ENCODE data around the gene CYP2J2.
"Not testable (repeated sequence)": the region's sequence is repeated elsewhere in the genome, so short reads cannot be mapped to it uniquely, and the experiment has no call there.

CYP2J2 gene

DNA sequence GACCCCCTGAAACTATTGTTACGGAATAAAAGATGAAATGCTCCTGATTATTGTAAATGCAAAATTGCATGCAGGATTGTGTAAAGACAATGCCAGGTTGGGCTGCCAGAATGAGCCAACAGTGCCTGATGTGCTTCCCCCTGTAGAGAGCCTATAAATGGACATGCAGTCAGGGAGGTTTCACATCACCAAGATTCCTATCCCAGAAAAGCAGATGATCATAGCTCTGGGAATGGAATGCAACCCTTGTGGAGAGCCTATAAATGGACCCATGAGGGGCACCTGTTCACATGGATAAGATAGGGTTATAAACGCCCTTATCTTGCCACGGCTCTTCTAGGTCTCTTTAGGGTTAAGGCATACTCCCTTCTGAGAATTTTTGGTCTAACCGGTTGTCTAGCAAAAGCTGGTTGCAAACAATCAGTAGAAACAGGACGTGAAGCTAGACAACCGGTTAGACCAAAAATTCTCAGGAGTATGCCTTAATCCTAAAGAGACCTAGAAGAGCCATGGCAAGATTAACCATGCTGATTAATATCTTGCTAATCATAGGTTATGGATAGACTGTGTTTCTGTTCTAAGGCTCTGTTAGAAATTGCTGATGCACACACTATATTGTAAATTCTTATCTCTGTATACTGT lies 5.2 kb downstream of the CYP2J2 start:
- not testable (repeated sequence) for H3K27me3 ChIP-seq (ENCODE audit: control insufficient read depth in 1 of 2, insufficient read depth in 2 of 2, low read length in 2 of 2); H3K9me3 ChIP-seq (ENCODE audit: control insufficient read depth in 1 of 2, low read length in 2 of 2); H3K9ac ChIP-seq (ENCODE audit: low read depth in 1 of 2, low read length in 2 of 2); H3K27ac ChIP-seq (ENCODE audit: low read depth, low read length); H3K36me3 ChIP-seq (ENCODE audit: control insufficient read depth in 1 of 2, insufficient read depth in 2 of 2, low read length in 2 of 2); H3K4me3 ChIP-seq (ENCODE audit: low read depth in 1 of 2, low read length in 2 of 2)
- peaks cover 5 to 16% of the 10 kb centered on the region in 2 donors for H3K4me1 ChIP-seq (ENCODE audit: control insufficient read depth in 1 of 2, insufficient read depth in 2 of 2, low read length in 2 of 2)

DNA sequence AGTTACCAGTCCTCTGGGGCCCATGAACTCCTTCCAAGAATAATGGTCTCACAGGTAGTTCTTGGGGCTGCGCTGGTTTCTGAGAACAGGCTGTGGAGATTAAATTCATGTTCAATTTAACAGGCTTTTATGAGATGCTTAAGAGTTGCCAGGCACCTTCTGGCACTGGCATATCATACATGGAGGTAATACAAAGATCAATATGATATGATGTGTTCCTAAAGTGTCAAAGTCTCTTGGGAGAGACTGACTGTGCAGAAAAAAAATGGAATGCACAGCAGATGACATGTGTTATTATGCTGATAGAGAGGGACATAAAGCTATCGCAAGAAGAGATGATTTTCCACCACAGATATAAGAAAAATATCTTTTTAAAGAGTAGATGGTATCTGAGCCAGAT lies 6.8 kb downstream of the CYP2J2 start:
- peaks cover 5 to 16% of the 10 kb centered on the region in 2 donors for H3K4me1 ChIP-seq (ENCODE audit: control insufficient read depth in 1 of 2, insufficient read depth in 2 of 2, low read length in 2 of 2)
- no peak overlapping the region for H3K27ac ChIP-seq (ENCODE audit: low read depth, low read length)
- no peaks in the 10 kb centered on the region for H3K9me3 ChIP-seq (ENCODE audit: control insufficient read depth in 1 of 2, low read length in 2 of 2)
- no peaks in the 10 kb centered on the region for H3K27me3 ChIP-seq (ENCODE audit: control insufficient read depth in 1 of 2, insufficient read depth in 2 of 2, low read length in 2 of 2)
- H3K4me3 ChIP-seq (ENCODE audit: low read depth in 1 of 2, low read length in 2 of 2): no peak overlapping the region
- no peaks in the 10 kb centered on the region for H3K36me3 ChIP-seq (ENCODE audit: control insufficient read depth in 1 of 2, insufficient read depth in 2 of 2, low read length in 2 of 2)
- no peak overlapping the region for H3K9ac ChIP-seq (ENCODE audit: low read depth in 1 of 2, low read length in 2 of 2)

DNA sequence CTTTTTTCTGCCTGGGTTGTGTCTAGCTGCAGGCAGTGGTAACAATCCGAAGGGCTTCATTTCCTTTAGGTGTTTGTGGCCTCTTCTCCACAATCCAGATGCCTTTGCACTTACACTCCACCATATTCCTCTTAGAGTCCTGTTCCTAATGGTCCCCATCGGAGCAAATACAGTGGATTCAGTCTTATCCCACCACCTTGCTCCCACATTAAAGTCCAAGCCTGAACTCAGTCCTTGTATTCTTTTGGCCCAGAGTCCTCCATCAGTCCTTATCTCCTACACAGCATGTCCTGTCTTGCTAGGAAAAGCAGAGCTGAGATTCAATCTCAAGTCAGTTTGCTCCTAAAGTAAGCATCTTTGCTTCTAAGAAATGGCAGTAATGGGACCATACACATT lies 8.8 kb downstream of the CYP2J2 start:
- Histone ChIP-seq H3K4me1 (ENCODE audit: control insufficient read depth in 1 of 2, insufficient read depth in 2 of 2, low read length in 2 of 2) (peaks cover 5 to 16% of the 10 kb centered on the region in 2 donors), H3K9me3 (ENCODE audit: control insufficient read depth in 1 of 2, low read length in 2 of 2) (no peaks in the 10 kb centered on the region), H3K4me3 (ENCODE audit: low read depth in 1 of 2, low read length in 2 of 2) (no peak overlapping the region), H3K9ac (ENCODE audit: low read depth in 1 of 2, low read length in 2 of 2) (no peak overlapping the region), H3K27ac (ENCODE audit: low read depth, low read length) (no peak overlapping the region), H3K36me3 (ENCODE audit: control insufficient read depth in 1 of 2, insufficient read depth in 2 of 2, low read length in 2 of 2) (no peaks in the 10 kb centered on the region), H3K27me3 (ENCODE audit: control insufficient read depth in 1 of 2, insufficient read depth in 2 of 2, low read length in 2 of 2) (no peaks in the 10 kb centered on the region)

DNA sequence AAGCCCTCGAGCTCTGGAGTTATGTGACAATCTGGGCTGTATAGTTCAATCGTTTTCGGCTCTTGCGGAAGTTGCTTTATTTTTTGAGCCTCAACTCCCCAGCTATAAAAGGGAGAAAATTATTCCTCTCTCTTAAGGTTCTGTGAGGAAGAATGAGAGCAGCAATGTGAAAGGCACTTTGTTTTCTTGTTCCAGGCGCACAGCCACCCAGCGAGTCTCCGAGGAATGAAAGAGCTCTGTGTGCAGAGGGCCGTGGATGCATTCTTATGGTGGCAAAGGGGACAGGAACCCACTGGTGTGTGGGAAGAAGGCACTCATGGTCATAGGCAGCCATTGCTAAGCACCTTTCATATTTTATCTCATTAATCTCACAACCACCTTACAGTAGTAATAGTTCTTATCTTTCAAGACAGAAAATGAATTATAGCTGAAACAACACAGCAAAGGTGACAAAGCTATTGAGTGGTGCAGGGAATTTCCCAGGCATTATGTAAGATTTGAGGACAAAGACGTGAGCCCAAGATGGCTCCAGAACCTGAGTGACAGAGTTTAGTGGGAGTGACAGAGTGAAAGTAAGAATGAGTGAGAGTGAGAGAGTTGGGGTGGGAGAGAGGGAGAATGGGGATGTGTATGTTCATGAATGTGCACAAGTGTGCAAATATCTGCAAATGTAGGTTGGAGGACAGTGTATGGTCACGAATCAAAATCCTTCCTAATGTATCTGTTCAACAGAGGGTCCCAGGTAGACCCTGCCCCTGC lies 9.4 kb downstream of the CYP2J2 start:
- no peak overlapping the region for H3K4me3 ChIP-seq (ENCODE audit: low read depth in 1 of 2, low read length in 2 of 2)
- H3K27me3 ChIP-seq (ENCODE audit: control insufficient read depth in 1 of 2, insufficient read depth in 2 of 2, low read length in 2 of 2): no peaks in the 10 kb centered on the region
- no peak overlapping the region for H3K9ac ChIP-seq (ENCODE audit: low read depth in 1 of 2, low read length in 2 of 2)
- H3K36me3 ChIP-seq (ENCODE audit: control insufficient read depth in 1 of 2, insufficient read depth in 2 of 2, low read length in 2 of 2): no peaks in the 10 kb centered on the region
- H3K27ac ChIP-seq (ENCODE audit: low read depth, low read length): no peak overlapping the region
- no peaks in the 10 kb centered on the region for H3K9me3 ChIP-seq (ENCODE audit: control insufficient read depth in 1 of 2, low read length in 2 of 2)
- peaks cover 5 to 16% of the 10 kb centered on the region in 2 donors for H3K4me1 ChIP-seq (ENCODE audit: control insufficient read depth in 1 of 2, insufficient read depth in 2 of 2, low read length in 2 of 2)

DNA sequence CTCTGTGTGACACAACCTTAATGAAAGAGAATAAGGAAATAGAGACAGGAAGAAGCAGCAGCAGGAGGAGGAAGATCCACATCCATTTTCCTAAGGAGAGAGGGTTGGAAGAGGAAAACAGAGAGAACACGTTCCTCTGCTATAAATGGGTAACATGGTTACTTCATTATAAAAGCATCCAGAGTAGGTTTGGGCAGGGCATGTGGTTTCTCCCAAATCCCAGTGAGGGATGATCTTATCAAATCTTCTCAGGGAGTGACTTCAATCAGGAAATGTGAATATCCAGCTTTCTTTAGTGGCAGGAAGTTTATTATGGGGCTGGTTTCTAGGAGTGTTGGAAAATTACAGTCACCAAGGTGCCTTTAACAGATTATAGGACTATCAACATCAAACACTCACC lies 11.1 kb downstream of the CYP2J2 start:
- Histone ChIP-seq H3K4me3 (ENCODE audit: low read depth in 1 of 2, low read length in 2 of 2) (no peak overlapping the region), H3K27ac (ENCODE audit: low read depth, low read length) (no peak overlapping the region)

DNA sequence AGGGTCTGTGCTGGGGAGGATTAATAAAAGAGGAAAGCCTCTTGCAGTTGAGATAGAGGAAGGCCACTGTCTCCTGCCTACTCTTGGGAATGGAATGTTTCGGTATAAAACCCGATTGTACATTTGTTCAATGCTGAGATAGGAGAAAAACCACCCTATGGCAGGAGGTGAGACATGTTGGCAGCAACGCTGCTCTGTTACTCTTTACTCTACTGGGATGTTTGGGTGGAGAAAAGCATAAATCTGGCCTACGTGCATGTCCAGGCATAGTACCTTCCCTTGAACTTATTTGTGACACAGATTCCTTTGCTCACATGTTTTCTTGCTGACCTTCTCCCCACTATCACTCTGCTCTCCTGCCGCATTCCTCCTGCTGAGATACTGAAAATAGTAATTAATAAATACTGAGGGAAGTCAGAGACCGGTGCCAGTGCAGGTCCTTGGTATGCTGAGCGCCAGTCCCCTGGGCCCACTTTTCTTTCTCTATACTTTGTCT lies 11.7 kb downstream of the CYP2J2 start:
- peaks cover 0 to 12% of the 10 kb centered on the region in 2 donors for H3K4me1 ChIP-seq (ENCODE audit: control insufficient read depth in 1 of 2, insufficient read depth in 2 of 2, low read length in 2 of 2)
- H3K4me3 ChIP-seq (ENCODE audit: low read depth in 1 of 2, low read length in 2 of 2); H3K27me3 ChIP-seq (ENCODE audit: control insufficient read depth in 1 of 2, insufficient read depth in 2 of 2, low read length in 2 of 2): not testable (repeated sequence)

More for the DNA sequence above, 11.1 kb downstream of the CYP2J2 start:
- no peaks in the 10 kb centered on the region for H3K9me3 ChIP-seq (ENCODE audit: control insufficient read depth in 1 of 2, low read length in 2 of 2)
- H3K27me3 ChIP-seq (ENCODE audit: control insufficient read depth in 1 of 2, insufficient read depth in 2 of 2, low read length in 2 of 2): no peaks in the 10 kb centered on the region
- H3K4me1 ChIP-seq (ENCODE audit: control insufficient read depth in 1 of 2, insufficient read depth in 2 of 2, low read length in 2 of 2): peaks cover 5 to 16% of the 10 kb centered on the region in 2 donors
- no peak overlapping the region for H3K9ac ChIP-seq (ENCODE audit: low read depth in 1 of 2, low read length in 2 of 2)
- peaks cover 0 to 9% of the 10 kb centered on the region in 2 donors for H3K36me3 ChIP-seq (ENCODE audit: control insufficient read depth in 1 of 2, insufficient read depth in 2 of 2, low read length in 2 of 2)

DNA sequence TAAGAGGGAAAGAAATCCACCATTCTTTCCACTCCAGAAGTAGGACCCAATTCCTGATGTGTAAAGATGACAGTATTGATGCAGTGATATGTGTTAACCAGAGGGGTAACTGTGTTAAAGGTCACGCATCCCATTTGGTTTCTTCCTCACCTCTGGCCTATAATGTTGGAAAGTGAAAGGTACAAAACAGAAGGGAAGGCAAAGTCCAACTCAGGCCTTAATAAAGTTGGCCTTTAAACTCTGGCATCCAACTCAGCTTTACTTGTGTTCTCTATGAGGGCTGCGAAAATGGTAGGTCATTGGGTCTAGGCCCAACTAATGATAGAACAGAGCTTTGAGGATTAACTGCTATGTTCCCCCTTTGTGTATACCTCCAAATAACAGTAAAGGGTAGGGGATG lies 17.9 kb downstream of the CYP2J2 start:
- Histone ChIP-seq H3K4me3 (ENCODE audit: low read depth in 1 of 2, low read length in 2 of 2) (no peak overlapping the region), H3K27ac (ENCODE audit: low read depth, low read length) (no peak overlapping the region), H3K9me3 (ENCODE audit: control insufficient read depth in 1 of 2, low read length in 2 of 2) (no peaks in the 10 kb centered on the region), H3K9ac (ENCODE audit: low read depth in 1 of 2, low read length in 2 of 2) (no peak overlapping the region), H3K27me3 (ENCODE audit: control insufficient read depth in 1 of 2, insufficient read depth in 2 of 2, low read length in 2 of 2) (no peaks in the 10 kb centered on the region), H3K36me3 (ENCODE audit: control insufficient read depth in 1 of 2, insufficient read depth in 2 of 2, low read length in 2 of 2) (peaks cover 0 to 9% of the 10 kb centered on the region in 2 donors), H3K4me1 (ENCODE audit: control insufficient read depth in 1 of 2, insufficient read depth in 2 of 2, low read length in 2 of 2) (peaks cover 10 to 26% of the 10 kb centered on the region in 2 donors)

More for the DNA sequence above, 11.7 kb downstream of the CYP2J2 start:
- H3K9ac ChIP-seq (ENCODE audit: low read depth in 1 of 2, low read length in 2 of 2); H3K36me3 ChIP-seq (ENCODE audit: control insufficient read depth in 1 of 2, insufficient read depth in 2 of 2, low read length in 2 of 2); H3K27ac ChIP-seq (ENCODE audit: low read depth, low read length); H3K9me3 ChIP-seq (ENCODE audit: control insufficient read depth in 1 of 2, low read length in 2 of 2): not testable (repeated sequence)

DNA sequence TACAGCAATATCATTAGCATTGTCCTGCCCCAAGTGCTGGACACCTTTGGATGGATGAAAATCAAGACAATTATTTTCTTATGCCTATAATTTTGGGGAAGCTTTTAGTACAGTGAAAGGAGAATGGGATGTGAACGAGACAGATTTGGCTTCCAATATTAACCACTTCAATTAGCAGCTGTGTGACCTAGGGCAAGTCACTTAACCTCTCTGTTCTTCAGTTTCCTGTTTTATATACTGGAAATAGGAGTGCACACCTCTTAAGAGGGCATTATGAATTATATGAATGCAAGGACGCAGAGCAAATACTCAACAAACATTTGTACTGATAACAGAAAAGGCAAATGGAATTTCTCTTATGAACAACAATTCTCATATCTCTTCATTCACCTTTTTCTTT lies 18.5 kb downstream of the CYP2J2 start:
- Histone ChIP-seq H3K27me3 (ENCODE audit: control insufficient read depth in 1 of 2, insufficient read depth in 2 of 2, low read length in 2 of 2) (no peaks in the 10 kb centered on the region), H3K9me3 (ENCODE audit: control insufficient read depth in 1 of 2, low read length in 2 of 2) (no peaks in the 10 kb centered on the region), H3K9ac (ENCODE audit: low read depth in 1 of 2, low read length in 2 of 2) (no peak overlapping the region), H3K36me3 (ENCODE audit: control insufficient read depth in 1 of 2, insufficient read depth in 2 of 2, low read length in 2 of 2) (peaks cover 0 to 9% of the 10 kb centered on the region in 2 donors), H3K4me3 (ENCODE audit: low read depth in 1 of 2, low read length in 2 of 2) (no peak overlapping the region), H3K27ac (ENCODE audit: low read depth, low read length) (no peak overlapping the region), H3K4me1 (ENCODE audit: control insufficient read depth in 1 of 2, insufficient read depth in 2 of 2, low read length in 2 of 2) (peaks cover 10 to 26% of the 10 kb centered on the region in 2 donors)

DNA sequence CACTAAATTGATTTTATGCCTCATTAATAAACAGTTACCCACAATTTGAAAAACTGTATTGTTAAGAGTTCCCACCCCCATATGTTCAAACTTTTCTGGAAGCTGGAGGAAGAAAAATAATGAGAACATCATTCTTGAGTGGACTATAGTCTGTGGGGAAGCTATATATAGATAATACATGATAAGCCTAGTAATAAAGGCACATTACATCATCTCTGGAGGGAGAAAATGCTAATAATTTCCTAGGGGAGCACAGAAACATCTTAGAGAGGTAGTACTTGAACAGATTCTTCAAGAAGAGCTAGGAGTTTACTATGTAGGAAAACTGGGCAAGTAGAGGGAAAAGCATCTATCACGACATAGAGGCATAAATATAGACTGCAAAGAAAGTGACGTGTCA lies 19.6 kb downstream of the CYP2J2 start:
- H3K9ac ChIP-seq (ENCODE audit: low read depth in 1 of 2, low read length in 2 of 2): no peak overlapping the region
- H3K9me3 ChIP-seq (ENCODE audit: control insufficient read depth in 1 of 2, low read length in 2 of 2): no peaks in the 10 kb centered on the region
- no peak overlapping the region for H3K4me3 ChIP-seq (ENCODE audit: low read depth in 1 of 2, low read length in 2 of 2)
- no peaks in the 10 kb centered on the region for H3K27me3 ChIP-seq (ENCODE audit: control insufficient read depth in 1 of 2, insufficient read depth in 2 of 2, low read length in 2 of 2)
- H3K4me1 ChIP-seq (ENCODE audit: control insufficient read depth in 1 of 2, insufficient read depth in 2 of 2, low read length in 2 of 2): peaks cover 10 to 26% of the 10 kb centered on the region in 2 donors
- H3K36me3 ChIP-seq (ENCODE audit: control insufficient read depth in 1 of 2, insufficient read depth in 2 of 2, low read length in 2 of 2): peaks cover 0 to 6% of the 10 kb centered on the region in 2 donors
- H3K27ac ChIP-seq (ENCODE audit: low read depth, low read length): no peak overlapping the region

DNA sequence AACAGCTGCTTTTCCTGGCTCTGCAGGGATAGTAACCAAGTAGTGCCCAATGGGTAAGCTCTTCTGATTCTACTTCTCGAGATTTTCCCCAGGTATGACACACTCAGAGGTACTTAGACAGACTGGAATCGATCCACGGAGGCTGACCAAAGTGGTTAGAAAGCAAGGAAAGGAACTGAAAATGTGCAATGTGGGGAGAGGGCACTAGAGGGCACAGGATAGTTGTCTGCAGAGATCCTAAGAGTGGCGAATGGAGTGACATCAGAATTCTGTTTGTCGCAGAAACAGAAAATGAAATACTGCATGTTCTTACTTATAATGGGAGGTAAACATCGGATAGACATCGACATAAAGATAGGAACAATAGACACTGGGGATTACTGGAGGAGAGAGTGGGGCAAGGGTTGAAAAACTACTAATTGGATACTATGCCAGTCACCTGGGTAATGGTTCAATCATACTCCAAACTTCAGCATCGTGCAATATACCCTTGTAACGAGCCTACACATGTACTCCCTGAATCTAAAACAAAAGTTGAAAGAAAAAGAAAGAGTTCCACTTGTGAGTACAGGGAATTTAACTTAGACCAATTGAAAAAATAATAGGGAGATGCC lies 23.3 kb downstream of the CYP2J2 start:
- peaks cover 6 to 12% of the 10 kb centered on the region in 2 donors for H3K4me1 ChIP-seq (ENCODE audit: control insufficient read depth in 1 of 2, insufficient read depth in 2 of 2, low read length in 2 of 2)
- H3K36me3 ChIP-seq (ENCODE audit: control insufficient read depth in 1 of 2, insufficient read depth in 2 of 2, low read length in 2 of 2): peaks cover 0 to 5% of the 10 kb centered on the region in 2 donors
- H3K4me3 ChIP-seq (ENCODE audit: low read depth in 1 of 2, low read length in 2 of 2): no peak overlapping the region
- H3K9me3 ChIP-seq (ENCODE audit: control insufficient read depth in 1 of 2, low read length in 2 of 2): no peaks in the 10 kb centered on the region
- no peak overlapping the region for H3K9ac ChIP-seq (ENCODE audit: low read depth in 1 of 2, low read length in 2 of 2)
- H3K27ac ChIP-seq (ENCODE audit: low read depth, low read length): no peak overlapping the region
- no peaks in the 10 kb centered on the region for H3K27me3 ChIP-seq (ENCODE audit: control insufficient read depth in 1 of 2, insufficient read depth in 2 of 2, low read length in 2 of 2)
